SK-N-MC (cell line): Measurements from ENCODE around the gene MYBPH.

ENCODE experiments used
- DNase-seq: peaks from one replicate; pipeline ENCODE4 v3.0.0-alpha.2; 2011; ENCODE audit warnings: low read depth, low spot score
- H3K27ac ChIP-seq: fragments of 200-600 bp; sonication (generic); 2 replicates; pipeline ENCODE4 v1.5.1; 2016; ENCODE audit warnings: mixed run types
- H3K36me3 ChIP-seq: fragments of 200-600 bp; sonication (generic); 2 replicates; pipeline ENCODE4 v1.6.1; 2017; ENCODE audit warnings: antibody characterized with exemption, low read length, mixed read lengths; ENCODE audit not compliant: insufficient read depth
- H3K4me3 ChIP-seq: fragments of 200-600 bp; sonication (generic); 2 replicates; pipeline ENCODE4 v1.5.1; 2016
- H3K9ac ChIP-seq: fragments of 200-600 bp; sonication (generic); 2 replicates; pipeline ENCODE4 v1.8.0; 2017; ENCODE audit warnings: mixed run types, mixed read lengths; ENCODE audit not compliant: insufficient read length
- H3K9me3 ChIP-seq: fragments of 200-600 bp; sonication (generic); 2 replicates; pipeline ENCODE4 v1.6.1; 2017; ENCODE audit warnings: low read depth, mild to moderate bottlenecking, antibody characterized with exemption, low read length, moderate library complexity, mixed read lengths
- EZH2 ChIP-seq: fragments of 200-600 bp; sonication (generic); IDR thresholded peaks from one replicate; pipeline ENCODE4 v1.6.1; 2017; ENCODE audit warnings: antibody characterized with exemption
- FOXP2 ChIP-seq: optimal IDR thresholded peaks from 2 replicates; pipeline ENCODE3; 2011; ENCODE audit warnings: mild to moderate bottlenecking, moderate library complexity; ENCODE audit not compliant: insufficient read depth; ENCODE audit errors: extremely low read length, control extremely low read depth
- POLR2AphosphoS5 ChIP-seq: IDR thresholded peaks from 2 replicates; pipeline ENCODE4 v1.6.1; 2012; ENCODE audit warnings: mild to moderate bottlenecking, low read depth, low read length, borderline replicate concordance

Gene MYBPH

GRCh38 chr1:203197625-203198024 is 22.0 kb upstream of the MYBPH start:
- no peak for DNase-seq
- H3K36me3 ChIP-seq, result no peaks in the 10 kb centered on the region
- TF ChIP-seq POLR2AphosphoS5, result no peak
- TF ChIP-seq FOXP2, result no peak
- no peak for TF ChIP-seq EZH2
- no peak overlapping the region for H3K27ac ChIP-seq
- H3K9ac ChIP-seq, result no peak overlapping the region
- no peaks in the 10 kb centered on the region for H3K9me3 ChIP-seq
- H3K4me3 ChIP-seq, result no peak overlapping the region

GRCh38 chr1:203196371-203196770 is 20.7 kb upstream of the MYBPH start:
- no peak for TF ChIP-seq POLR2AphosphoS5
- no peak for TF ChIP-seq FOXP2
- TF ChIP-seq EZH2, result no peak
- Histone ChIP-seq H3K36me3 (no peaks in the 10 kb centered on the region), H3K27ac (no peak overlapping the region), H3K9me3 (no peaks in the 10 kb centered on the region), H3K4me3 (no peak overlapping the region), H3K9ac (no peak overlapping the region)
- DNase-seq, result no peak

DNA sequence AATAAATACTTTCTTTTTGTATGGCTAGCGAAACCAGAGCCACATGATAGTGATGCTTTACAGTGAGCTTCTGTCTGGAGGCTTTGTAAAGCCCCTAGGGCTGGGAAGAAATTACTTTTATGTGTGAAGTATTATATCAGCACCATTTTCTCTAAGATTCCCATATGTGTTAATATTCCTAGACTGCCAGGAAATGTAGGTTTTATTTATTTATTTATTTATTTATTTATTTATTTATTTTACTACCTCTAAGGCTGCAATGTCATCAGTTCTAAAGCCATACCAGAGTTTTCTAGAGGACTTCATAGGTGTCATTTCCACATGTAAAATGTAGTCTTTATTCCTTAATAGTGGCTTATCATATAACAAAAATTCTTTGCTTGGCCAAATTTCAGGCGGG is 15.3 kb upstream of the MYBPH start:
- TF ChIP-seq FOXP2 (no peak), EZH2 (no peak), POLR2AphosphoS5 (no peak)
- no peaks in the 10 kb centered on the region for H3K36me3 ChIP-seq
- no peak for DNase-seq
- no peak overlapping the region for H3K4me3 ChIP-seq
- H3K9ac ChIP-seq, result no peak overlapping the region
- H3K27ac ChIP-seq, result no peak overlapping the region
- no peaks in the 10 kb centered on the region for H3K9me3 ChIP-seq

- TF ChIP-seq POLR2AphosphoS5, result no peak
- no peak for TF ChIP-seq FOXP2
- no peak for TF ChIP-seq EZH2
- Histone ChIP-seq H3K9me3 (no peaks in the 10 kb centered on the region), H3K4me3 (no peak overlapping the region), H3K27ac (no peak overlapping the region), H3K9ac (no peak overlapping the region), H3K36me3 (no peaks in the 10 kb centered on the region)
- no peak for DNase-seq
These were observed 14.3 kb upstream of the MYBPH start for GRCh38 chr1:203189951-203190352.

DNA sequence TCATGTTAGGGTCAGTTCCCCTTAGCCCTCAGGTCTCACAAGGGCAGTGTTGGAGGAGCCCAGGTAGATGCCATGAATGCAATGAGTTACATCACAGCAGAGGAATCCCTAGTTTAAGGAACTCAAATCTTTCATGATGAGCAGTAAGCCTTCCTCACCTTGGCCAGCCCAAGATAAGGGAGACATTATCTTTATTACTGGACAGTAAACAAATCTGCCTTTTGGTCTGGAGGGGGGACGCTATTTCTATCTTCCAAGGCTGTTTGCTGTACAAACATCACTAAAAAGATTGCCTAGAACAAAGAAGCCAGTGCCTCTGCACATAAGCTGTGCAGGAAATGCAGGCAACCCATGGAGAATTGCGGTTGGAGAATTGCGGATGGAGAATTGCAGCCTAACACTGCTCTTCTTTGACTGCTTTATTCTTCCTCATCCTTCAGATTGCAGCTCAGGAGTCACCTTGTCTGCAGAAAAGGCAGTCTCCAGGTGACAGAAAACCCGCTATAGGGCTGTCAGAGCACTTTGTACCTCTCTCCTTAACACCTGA is 13.1 kb upstream of the MYBPH start:
- TF ChIP-seq EZH2 (no peak), FOXP2 (no peak), POLR2AphosphoS5 (no peak)
- Histone ChIP-seq H3K9ac (no peak overlapping the region), H3K4me3 (no peak overlapping the region), H3K9me3 (no peaks in the 10 kb centered on the region), H3K27ac (no peak overlapping the region), H3K36me3 (no peaks in the 10 kb centered on the region)
- DNase-seq, result no peak

DNA sequence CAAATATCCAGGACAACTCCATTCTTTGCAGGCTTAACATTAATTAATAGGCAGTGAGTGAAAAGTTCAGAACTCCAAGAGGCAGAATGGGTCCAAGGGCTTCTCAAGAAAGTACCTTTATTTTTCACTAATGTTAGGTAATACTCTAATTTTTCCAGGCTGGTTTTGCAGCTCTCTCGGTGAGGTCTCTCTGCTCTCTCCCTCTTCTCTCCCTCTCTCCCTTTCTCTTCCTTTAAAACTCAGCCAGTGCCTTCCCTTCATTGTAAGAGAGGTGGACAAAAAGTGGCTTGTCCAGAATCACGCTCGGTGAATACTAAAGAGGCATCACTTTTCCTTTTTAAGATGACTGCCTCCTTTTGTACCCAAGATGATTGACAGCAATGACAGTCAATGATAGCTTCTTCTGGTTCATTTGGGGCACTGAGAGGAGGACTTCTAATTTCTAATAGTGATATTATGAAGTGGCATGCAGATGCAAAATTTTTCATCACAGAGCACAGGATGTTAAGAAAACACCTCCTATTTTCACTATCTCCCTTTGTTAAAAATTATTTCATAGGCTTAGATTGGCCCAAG is 12.2 kb upstream of the MYBPH start:
- H3K9ac ChIP-seq, result no peak overlapping the region

GRCh38 chr1:203187304-203187685 is 11.7 kb upstream of the MYBPH start:
- no peak for DNase-seq
- Histone ChIP-seq H3K9ac (no peak overlapping the region), H3K9me3 (no peaks in the 10 kb centered on the region), H3K27ac (no peak overlapping the region), H3K4me3 (no peak overlapping the region), H3K36me3 (no peaks in the 10 kb centered on the region)
- TF ChIP-seq FOXP2, result no peak

More for the DNA sequence above, 12.2 kb upstream of the MYBPH start:
- H3K4me3 ChIP-seq, result no peak overlapping the region
- H3K27ac ChIP-seq, result no peak overlapping the region
- no peaks in the 10 kb centered on the region for H3K9me3 ChIP-seq
- no peak for DNase-seq
- TF ChIP-seq EZH2 (no peak), FOXP2 (no peak), POLR2AphosphoS5 (no peak)
- no peaks in the 10 kb centered on the region for H3K36me3 ChIP-seq

GRCh38 chr1:203186446-203187303 is 11.0 kb upstream of the MYBPH start, which contains the start of gene CHI3L1:
Gene CHI3L1 (minus strand): TSS chr1:203186704. CDS start chr1:203186623, 81 bp downstream.
- Histone ChIP-seq H3K36me3 (no peaks in the 10 kb centered on the region), H3K9ac (no peak within 1 kb of the TSS), H3K9me3 (no peaks in the 10 kb centered on the region), H3K4me3 (no peak within 1 kb of the TSS), H3K27ac (no peak within 1 kb of the TSS)
- no peak for DNase-seq
- TF ChIP-seq POLR2AphosphoS5, result no peak
- no peak for TF ChIP-seq FOXP2
- TF ChIP-seq EZH2, result no peak

- H3K9ac ChIP-seq, result no peak overlapping the region
- H3K9me3 ChIP-seq, result no peaks in the 10 kb centered on the region
- H3K4me3 ChIP-seq, result no peak overlapping the region
- H3K36me3 ChIP-seq, result no peaks in the 10 kb centered on the region
- TF ChIP-seq EZH2 (no peak), POLR2AphosphoS5 (no peak), FOXP2 (no peak)
- DNase-seq, result no peak
- no peak overlapping the region for H3K27ac ChIP-seq
These were observed 10.4 kb upstream of the MYBPH start for GRCh38 chr1:203186091-203186445.
